Forelimb muscle (tissue), 1 donor: ENCODE results near the gene CSRNP3. TPM values are rescaled to one million over a fixed set of nuclear protein-coding genes. Genes with fewer than 3 reads are reported as not detected.

Experiments
- DNase-seq: peaks from one replicate; pipeline ENCODE4 v3.0.0-alpha.2; 2013; ENCODE audit warnings: low read depth
- polyA plus RNA-seq: library from polyadenylated mRNA; unstranded; fragments of 120-200 nt; gene quantifications from one replicate; pipeline ENCODE4 v1.2.1, GENCODE V29; 2013; ENCODE audit not compliant: insufficient read length

CSRNP3 gene, protein sequence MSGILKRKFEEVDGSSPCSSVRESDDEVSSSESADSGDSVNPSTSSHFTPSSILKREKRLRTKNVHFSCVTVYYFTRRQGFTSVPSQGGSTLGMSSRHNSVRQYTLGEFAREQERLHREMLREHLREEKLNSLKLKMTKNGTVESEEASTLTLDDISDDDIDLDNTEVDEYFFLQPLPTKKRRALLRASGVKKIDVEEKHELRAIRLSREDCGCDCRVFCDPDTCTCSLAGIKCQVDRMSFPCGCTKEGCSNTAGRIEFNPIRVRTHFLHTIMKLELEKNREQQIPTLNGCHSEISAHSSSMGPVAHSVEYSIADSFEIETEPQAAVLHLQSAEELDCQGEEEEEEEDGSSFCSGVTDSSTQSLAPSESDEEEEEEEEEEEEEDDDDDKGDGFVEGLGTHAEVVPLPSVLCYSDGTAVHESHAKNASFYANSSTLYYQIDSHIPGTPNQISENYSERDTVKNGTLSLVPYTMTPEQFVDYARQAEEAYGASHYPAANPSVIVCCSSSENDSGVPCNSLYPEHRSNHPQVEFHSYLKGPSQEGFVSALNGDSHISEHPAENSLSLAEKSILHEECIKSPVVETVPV
- 9.4 TPM for polyA plus RNA-seq

DNA sequence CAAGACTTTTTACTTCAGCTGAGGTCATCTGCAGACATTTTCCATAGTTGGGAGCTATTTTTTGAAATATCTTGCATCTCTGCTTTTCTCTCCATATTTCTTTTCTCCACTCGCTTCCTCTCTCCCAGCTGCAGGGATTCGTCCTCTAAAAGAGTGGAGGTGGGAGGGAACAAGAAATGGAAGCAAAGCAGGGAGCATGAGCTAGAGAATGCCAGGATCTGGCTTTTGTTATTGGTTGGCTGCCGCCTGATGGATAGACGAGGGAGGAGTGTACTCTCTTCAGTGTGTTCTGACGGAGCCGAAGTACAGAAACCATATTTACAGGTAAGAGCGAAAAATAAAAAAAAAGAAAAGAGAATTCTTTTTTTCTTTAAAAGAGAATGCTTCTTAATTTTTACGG, at the start of gene CSRNP3:
TSS of gene CSRNP3 (plus strand) at position 282 of the 400 bp plus-strand sequence. CDS start 125,368 bp downstream, outside the sequence.
- peak; percentile 93 for DNase-seq

DNA sequence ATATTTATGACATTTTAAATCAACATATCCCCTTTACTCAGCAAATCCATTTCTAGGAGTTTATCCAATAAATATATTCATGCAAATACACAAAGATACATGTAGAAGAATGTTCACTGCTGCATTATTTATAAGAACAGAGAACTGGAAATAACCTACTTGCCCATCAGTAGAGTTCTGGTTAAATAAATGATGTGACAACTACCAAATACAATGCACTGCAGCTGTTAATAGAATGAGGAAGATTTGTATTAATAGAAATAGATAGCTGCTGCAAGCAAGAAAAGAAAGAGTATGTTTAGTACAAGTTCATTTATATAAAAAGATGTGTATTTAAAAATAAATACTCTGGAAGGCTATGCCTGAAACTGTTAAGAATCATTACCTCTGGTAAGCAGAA, 49.3 kb upstream of the CSRNP3 start:
- no peak for DNase-seq

DNA sequence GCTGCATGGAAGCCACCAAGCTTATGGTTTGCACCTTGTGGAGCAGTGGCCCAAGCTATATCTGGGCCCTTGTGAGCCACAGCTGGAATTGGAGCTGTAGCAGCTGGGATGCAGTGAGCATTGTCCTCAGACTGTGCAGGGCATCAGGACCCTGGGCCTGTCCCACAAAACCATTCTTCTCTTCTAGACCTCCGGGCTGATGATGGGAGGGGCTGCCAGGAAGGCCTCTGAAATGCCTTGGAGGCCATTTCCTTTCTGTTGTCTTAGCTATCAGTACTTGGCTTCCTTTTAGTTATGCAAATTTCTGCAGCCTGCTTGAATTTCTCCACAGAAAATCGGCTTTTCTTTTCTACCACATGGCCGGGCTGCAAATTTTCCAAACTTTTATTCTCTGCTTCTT, 46.4 kb upstream of the CSRNP3 start:
- no peak for DNase-seq

GRCh38 chr2:165425556-165425955, 43.9 kb upstream of the CSRNP3 start:
- DNase-seq = no peak

DNA sequence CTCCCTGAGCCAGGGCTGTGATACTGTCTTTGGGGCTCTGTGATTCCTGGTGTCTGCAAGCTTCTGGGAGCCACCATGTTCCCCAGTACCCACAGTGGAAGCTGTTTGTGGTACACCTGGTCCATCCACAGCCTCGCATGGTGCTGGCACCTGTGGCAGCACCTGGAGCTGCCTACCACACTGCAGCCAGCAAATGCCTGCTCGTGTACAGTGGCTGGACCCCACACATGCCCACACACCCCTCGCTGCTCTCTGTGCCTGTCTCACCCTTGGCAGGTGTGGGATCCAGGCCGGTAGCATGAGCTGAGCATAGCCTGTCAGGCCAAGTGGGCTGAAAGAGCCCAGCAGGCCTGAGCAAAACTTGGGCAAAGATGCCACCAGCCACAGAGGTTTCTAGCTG, 41.8 kb upstream of the CSRNP3 start:
- DNase-seq = no peak

DNA sequence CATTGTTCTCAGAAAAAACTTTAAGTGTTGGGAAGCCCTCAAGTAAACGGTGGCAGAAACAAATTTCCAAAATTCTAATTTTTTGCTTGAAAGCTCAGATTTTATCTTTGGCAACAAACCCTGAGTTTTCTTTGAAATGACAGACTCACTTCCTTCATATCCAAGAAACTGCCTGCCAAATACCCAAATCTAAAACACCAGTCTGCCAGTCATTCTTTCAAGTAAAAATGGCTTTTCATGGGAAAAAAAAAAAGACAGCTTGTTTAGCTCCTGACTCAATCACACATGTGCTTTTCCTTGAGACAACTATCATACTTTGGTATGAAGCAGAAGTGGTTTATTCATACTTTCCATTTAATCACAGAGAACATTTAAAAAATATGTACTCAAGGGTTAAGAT, 40.6 kb upstream of the CSRNP3 start:
- no peak for DNase-seq

GRCh38 chr2:165431014-165431413, 38.5 kb upstream of the CSRNP3 start:
- DNase-seq = no peak

- DNase-seq = no peak
Observed at GRCh38 chr2:165432234-165432966, 37.1 kb upstream of the CSRNP3 start.

- DNase-seq = no peak
Observed at GRCh38 chr2:165434865-165435496, 34.5 kb upstream of the CSRNP3 start.

- DNase-seq = no peak
Observed at GRCh38 chr2:165435611-165436010, 33.9 kb upstream of the CSRNP3 start.

DNA sequence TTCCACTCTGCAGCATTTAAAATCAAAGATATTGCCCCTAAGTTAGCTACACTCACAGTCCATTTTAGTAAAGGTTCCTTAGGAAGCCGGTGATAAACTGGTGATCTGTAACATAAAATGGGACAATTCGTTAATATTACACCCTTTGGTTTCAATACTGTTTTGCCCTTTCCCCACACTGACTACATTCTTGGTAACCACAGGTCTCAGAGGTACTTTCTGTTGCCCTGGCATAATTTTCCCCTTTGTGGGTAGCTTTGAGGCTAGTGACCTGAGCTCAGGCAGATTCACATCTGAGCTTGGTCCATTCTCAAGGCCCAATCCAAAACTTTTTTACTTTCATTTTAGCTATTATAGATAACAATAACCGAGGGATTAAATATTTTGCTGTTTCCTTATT, 32.9 kb upstream of the CSRNP3 start:
- DNase-seq = no peak

- DNase-seq = peak; percentile 72
Observed at GRCh38 chr2:165440367-165440766, 29.1 kb upstream of the CSRNP3 start.

DNA sequence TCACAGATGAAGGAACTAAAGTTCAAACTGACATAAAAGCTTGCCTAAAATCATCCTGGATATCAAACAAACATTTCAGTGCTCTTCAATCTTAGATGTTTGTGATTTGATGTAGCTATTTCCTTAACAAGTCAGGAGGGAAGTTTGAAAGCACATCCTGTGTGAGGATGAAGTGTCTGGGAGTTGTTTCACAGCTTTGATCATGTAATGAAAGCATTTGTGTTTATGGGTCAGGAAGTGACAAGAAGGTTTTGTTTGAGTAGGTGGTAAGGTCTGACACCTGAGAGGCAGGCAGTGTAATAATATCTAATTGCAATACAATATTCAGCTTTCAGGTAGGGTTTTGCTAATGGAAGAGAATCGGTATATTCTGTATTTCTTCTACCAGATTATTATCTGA, 26.0 kb upstream of the CSRNP3 start:
- no peak for DNase-seq

- peak; percentile 44 for DNase-seq
Observed at GRCh38 chr2:165448406-165448805, 21.1 kb upstream of the CSRNP3 start.

DNA sequence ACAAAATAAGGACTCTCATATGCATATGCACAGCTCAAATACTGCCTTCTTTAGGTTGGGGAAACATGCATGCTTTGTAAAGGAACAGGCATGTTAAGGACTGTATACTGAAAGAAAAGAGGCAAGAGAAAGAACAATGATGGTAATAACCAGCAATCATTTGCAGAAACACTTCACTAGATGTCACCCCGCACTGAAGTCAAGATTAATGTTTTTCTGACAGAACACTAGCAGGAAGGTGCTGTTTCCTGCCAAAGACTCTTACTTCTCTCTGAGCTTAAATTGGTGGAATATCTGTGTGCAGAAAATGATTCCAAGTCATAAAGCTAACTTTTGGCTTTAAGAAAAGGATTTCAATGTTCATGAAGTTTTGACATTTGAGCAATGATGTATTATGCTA, 19.3 kb upstream of the CSRNP3 start:
- no peak for DNase-seq

- DNase-seq = no peak
Observed at GRCh38 chr2:165452327-165452726, 17.2 kb upstream of the CSRNP3 start.

GRCh38 chr2:165453561-165454094, 15.9 kb upstream of the CSRNP3 start:
- no peak for DNase-seq

DNA sequence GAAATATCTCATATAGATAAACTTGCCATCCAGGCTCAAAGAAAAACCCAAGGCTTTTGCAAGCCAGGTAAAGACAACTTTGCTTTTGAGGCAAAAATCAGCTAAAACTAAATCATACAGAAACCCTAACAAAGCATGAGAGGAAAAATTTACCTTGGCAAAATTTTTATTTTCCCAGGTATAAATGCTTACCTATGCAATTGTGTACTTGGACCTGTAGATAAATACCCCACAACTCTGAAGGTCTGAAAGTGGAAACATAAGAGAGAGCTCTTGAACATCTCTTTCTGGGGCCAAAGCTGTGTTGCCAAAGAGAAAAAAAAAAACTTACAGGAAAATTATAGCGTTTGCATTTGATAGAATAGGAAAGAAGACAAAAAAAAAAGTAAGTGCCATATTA, 14.6 kb upstream of the CSRNP3 start:
- no peak for DNase-seq

DNA sequence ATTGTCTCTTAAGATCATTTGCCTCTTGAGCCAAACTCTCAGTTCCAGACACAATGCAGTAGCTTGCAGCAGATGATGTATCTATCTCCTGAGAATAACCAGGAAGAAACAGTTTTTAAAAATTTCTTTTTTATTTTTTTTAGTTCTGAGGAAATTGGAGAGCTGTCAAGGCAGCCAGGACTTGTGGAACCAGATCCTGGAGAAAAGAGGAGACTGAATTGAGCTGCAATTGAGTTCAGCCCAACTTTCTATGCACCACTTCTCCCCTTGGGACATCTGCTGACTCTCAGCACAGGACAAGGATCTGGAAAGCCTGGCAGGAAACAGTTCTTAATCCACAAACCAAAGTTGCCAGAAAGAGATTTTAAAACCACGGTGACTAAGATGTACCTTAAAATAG, 13.5 kb upstream of the CSRNP3 start:
- no peak for DNase-seq

GRCh38 chr2:165462443-165462842, 7.1 kb upstream of the CSRNP3 start:
- DNase-seq = no peak

GRCh38 chr2:165466386-165466785, 3.1 kb upstream of the CSRNP3 start:
- no peak for DNase-seq

GRCh38 chr2:165467921-165468320, 1.6 kb upstream of the CSRNP3 start:
- DNase-seq = no peak
